GM19452 (cell line): ENCODE measurements around the gene TTC38.
A peak's percentile ranks its signal among the peaks of the same experiment; 100 is the strongest.

Source experiments
- ATAC-seq: cut with Tn5 transposase; IDR thresholded peaks from one replicate; pipeline ENCODE4 v1.9.1; 2021; ENCODE audit not compliant: unreplicated experiment

The TTC38 gene

GRCh38 chr22:46327691-46328465, 60.1 kb downstream of the TTC38 start:
- no peak for ATAC-seq

GRCh38 chr22:46328797-46329196, 61.0 kb downstream of the TTC38 start:
- ATAC-seq = no peak

- no peak for ATAC-seq
These were observed 61.8 kb downstream of the TTC38 start for GRCh38 chr22:46329616-46330015.

- ATAC-seq = no peak
These were observed 62.6 kb downstream of the TTC38 start for GRCh38 chr22:46330426-46330825.

- no peak for ATAC-seq
These were observed 63.7 kb downstream of the TTC38 start for GRCh38 chr22:46331496-46331895.

- peak; percentile 92 for ATAC-seq
These were observed 67.7 kb downstream of the TTC38 start, which contains the start of gene TRMU for GRCh38 chr22:46335201-46336118. Gene TRMU (plus strand): TSS chr22:46335714. CDS start chr22:46335765, 51 bp downstream.

- no peak for ATAC-seq
These were observed 68.6 kb downstream of the TTC38 start for GRCh38 chr22:46336119-46337078.

- ATAC-seq = no peak
These were observed 70.1 kb downstream of the TTC38 start for GRCh38 chr22:46337870-46338269.

GRCh38 chr22:46338636-46339035, 70.8 kb downstream of the TTC38 start:
- no peak for ATAC-seq

GRCh38 chr22:46339956-46340355, 72.1 kb downstream of the TTC38 start:
- no peak for ATAC-seq

GRCh38 chr22:46340676-46341075, 72.9 kb downstream of the TTC38 start:
- no peak for ATAC-seq
